HG03460 (cell line): Measurements from ENCODE around the gene CD63.

ENCODE experiments used
- ATAC-seq: cut with Tn5 transposase; IDR thresholded peaks from one replicate; pipeline ENCODE4 v1.9.1; 2021; ENCODE audit not compliant: unreplicated experiment

The CD63 gene

DNA sequence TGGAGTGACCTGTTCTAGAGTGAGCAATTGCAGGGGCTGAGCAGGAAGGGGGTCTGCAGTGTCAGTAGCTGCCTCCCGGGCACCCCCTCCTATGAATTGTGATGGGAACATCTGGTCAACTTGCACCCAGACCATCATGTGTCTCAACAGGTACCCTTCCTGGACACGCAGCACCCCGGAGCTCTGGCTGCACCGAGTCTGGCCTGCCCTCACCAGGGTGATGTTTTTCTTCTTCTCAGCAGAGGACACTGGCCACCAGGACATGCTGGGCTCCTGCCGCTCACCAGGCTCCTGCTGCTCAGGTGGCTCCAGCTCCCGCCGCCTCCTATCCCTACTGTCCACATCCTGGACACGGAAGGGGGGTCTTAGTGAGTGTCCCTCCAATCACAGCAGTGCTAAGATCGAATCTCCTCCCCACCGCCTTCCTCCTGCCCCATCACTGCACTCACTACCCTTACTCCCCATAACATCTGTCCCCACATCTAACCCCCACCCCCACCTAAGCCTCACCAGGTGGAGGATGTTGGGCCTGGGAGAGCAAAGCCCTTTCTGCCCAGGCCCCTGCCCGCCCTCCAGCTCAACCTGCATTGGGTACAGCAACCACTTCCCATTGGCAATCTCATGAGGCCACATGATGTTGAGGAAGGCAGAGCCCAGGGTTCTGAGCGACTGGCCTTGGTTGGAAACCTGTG is 36.0 kb downstream of the CD63 start:
- no peak for ATAC-seq

DNA sequence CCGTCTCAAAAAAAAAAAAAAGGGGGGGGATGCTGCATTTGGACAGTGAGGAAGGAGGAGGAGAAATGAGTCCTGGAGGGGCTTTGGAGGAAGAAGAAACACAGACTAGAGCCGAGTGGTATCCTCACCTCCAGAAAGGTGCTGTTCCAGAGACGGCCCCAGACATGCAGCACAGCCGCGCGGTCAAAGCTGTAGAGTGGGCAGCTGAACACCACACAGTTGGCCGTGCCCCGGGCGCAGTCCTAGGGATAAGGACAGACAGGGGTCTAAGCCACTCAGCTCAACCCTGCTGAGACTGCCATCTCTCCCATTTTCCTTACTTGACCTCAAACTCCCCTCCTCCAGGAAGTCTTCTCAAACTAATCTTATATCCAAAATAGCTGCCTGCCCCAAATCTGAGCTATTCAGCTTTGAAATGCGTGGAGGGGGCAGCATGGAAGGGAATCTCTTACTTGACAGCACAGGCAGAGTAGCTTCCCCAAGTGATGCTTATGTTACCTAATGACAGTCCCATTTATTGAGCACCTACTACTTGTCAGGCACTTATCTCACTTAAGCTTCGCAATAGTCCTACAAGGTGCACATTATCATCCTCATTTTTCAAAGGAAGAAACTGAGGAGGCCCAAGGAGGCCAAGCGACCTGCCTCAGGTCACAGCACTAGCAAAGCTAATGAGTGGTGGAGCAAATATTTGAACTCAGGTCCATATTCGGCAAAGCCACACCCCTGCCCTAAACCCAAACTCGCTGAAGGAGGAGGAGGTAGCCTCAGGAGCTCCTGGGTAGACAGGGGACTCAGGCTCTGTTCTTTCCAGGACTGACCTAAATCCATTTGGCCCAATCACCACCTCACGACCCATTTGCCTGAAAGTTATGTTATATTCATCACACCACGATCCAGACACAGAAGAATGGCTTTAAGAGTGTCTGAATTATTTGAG is 39.8 kb downstream of the CD63 start:
- ATAC-seq = no peak

DNA sequence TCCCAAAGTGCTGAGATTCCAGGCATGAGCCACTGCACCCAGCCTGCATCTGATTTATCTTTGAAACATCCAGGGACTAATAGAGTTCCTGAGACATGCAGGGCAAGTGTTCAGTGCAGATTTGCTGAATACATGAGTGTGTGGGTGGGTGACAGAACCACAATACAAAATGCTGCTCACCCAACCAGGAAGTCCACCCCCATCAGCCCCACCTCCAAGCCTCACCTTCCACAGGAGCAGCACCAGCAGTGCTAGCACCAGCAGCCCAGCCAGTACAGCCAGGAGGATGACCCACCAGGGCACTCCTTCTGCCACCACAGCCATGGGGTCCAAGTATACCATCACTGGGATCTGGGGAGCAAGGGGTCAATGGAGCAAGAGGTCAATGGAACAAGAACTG is 41.1 kb downstream of the CD63 start:
- ATAC-seq = no peak

DNA sequence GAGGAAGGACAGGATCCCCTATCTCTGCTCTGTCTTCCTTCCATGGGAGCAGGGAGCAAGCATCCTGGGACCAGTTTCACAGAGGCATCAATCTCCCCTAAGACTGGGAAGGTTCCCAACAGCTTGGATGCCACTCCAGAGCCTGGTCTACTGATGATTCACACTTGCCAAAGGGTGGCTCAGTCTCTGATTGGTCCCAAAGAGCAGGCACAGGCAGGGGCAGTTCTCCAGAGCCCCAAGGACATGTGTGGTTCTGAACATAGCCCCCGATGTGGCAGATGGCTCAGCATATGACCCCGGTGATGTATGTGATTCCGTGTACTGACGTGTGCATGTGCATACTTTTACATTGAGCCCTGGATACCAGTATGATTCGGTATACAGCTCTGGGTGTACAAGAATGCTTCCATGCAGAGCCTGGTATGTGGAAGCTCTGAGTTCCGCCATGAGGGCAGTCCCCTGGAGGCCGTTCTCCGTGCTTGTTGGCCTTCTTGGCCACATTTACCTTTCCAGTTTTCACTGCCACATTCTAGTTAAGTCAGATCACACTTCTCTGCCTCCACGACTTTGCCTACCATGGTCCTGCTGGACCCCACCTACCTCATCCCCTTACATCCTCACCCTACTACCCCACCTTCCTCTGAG is 42.3 kb downstream of the CD63 start:
- no peak for ATAC-seq

DNA sequence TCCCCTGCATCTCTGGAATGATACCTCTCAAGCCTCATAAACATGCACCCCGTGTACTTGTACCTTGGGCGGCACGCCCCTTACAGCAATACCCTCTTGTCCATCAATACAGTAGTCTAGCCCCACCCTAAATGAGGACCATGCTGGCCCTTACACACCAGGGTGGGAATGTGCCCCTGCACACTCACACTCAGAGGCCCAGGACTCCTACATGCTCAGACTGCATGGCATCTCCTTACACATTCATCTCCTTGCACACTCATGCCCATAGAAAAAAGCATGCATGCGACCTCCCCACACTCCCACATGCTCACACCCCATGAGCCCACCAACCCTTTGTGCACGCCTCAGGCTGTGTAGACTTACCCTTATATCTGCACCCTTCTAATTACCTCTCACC is 43.1 kb downstream of the CD63 start:
- ATAC-seq = no peak

DNA sequence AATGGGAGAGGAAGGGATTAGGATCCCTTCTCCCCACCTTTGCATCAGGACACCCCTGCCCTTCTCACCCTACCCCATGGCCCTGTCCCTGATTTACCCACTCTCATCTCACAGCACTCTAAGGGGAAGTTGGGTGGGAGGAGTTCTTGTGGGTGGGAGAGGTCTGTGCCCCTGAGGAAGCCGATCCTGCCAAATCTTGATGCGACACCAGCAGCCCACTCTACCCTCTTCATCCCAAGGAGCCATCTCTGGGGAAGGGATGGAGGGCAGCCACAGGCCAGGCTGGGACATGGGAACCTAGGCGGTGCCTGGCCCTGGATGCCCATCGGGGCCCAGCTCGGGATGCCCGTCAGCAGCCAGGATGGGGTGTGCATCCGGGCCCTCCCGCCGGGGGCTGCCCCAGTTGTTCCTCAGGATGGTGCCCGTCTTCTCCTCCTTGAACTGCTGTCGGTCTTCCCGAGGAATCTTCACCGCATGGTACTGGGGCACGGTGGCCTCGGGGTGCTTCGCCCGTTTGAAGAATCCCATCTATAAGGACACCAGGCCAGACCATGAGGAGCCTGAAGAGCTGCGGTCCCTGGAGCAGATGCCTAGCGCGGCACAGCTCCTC is 43.9 kb downstream of the CD63 start:
- no peak for ATAC-seq

DNA sequence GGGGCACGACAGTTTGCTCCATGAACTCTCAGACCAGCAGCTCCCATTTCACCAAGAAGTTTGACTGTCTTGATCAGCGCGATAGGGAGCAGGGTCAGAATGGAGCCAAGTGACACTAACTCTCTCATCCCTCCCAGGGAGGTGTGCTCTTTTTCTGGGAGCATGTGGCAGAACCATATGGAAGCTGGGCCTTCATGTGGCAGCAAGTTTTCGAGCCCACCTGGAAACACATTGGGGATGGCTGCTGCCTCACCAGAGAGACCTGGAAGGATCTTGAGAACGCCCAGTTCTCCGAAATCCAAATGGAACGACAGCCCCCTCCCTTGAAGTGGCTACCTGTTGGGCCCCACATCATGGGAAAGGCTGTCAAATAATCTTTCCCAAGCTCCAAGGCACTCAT is 45.1 kb downstream of the CD63 start:
- ATAC-seq = no peak

DNA sequence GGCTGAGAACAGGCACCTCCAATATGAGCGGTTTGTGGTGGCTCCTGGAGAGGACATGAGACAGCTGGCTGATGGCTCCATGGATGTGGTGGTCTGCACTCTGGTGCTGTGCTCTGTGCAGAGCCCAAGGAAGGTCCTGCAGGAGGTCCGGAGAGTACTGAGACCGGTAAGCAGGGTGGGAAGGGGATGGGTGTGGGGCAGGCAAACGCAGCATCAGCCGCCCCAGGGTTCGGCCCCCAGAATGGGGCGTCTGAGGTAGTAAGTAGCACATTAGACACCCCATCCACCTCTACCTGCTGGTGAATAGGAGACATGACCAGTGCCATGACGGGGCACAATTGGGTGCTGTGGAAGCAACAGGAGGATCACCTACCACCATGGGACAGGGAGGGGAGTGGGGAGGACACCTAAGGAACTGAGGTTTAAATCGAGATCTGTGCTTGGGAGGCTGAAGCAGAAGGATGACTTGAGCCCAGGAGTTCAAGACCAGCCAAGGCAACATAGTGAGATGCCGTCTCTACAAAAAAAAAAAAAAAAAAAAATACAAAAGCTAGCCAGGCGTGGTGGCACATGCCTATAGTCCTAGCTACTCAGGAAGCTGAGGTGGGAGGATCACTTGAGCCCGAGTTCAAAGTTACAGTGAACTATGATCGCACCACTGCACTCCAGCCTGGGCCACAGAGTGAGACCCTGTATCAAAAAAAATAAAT is 46.6 kb downstream of the CD63 start:
- no peak for ATAC-seq

DNA sequence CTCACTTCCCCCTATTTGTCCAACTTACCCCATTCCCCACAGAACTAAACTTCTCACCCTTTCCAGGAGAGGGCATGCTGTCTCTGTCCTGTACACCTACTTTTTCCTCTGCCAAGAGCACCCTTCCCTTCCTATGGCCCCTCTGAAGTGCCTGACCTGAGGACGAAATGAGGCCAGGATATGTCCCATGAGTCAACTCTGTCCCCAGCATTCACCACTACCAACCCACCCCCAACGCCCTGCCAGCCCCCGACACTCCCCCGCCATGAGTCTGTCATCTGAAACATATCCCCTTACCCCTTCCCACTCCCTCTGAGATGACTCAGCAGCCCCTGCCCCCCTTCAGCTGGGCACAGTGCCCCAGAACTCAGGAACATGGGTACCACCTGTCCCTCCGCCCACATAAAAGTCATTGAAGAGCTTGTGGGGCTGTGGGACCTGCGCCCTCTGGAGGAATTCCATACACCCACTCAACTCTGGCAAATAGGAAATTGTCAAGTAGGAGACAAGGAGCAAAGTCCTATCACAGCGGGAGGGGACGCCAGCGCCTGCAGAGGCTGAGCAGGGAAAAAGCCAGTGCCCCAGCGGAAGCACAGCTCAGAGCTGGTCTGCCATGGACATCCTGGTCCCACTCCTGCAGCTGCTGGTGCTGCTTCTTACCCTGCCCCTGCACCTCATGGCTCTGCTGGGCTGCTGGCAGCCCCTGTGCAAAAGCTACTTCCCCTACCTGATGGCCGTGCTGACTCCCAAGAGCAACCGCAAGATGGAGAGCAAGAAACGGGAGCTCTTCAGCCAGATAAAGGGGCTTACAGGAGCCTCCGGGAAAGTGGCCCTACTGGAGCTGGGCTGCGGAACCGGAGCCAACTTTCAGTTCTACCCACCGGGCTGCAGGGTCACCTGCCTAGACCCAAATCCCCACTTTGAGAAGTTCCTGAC is 47.4 kb downstream of the CD63 start:
- ATAC-seq = no peak

DNA sequence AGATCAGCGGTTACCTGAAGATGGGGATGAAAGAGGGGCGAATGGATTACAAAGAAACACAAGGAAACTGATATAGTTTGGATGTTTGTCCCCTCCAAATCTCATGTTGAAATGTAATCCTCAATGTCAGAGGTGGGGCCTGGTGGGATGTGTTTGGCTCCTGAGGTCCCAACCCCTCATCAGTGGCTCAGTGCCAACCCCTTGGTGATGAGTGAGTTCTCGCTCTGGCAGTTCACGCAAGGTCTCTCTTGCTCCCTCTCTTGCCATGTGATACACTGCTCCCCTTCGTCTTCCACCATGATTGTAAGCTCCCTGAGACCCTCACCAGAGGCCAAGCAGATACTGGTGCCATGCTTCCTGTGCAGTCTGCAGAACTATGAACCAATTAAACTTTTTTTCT is 49.1 kb downstream of the CD63 start:
- ATAC-seq = no peak

DNA sequence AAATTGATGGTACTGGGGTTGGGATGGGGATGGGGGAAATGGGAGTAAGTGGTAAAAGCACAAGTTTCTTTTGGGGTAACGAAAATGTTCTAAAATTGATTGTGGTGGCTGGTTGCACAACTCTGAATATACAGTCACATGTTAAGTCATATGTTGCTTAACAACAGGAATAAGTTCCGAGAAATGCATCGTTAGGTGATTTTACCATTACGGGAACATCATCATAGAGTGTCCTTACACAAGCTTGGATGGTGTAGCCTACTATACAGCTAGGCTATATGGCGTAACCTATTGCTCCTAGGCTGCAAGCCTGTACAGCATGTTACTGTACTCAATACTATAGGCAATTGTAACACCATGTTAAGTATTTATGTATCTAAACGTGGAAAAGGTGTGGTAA is 52.1 kb downstream of the CD63 start:
- no peak for ATAC-seq

DNA sequence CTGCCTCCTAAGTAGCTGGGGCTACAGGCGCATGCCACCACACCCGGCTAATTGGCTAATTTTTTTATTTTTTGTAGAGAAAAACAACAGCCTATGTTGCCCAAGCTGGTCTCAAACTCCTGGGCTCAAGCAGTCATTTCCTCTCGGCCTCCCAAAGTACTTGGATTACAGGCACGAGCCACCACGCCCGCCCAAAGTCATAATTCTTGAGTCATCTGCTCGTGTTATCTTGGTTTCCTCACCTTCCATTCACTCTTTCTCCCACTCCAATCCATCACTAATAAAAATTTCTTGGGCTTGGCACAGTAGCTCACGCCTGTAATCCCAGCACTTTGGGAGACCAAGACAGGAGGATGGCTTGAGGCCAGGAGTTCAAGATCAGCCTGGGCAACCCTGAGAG is 53.1 kb downstream of the CD63 start:
- no peak for ATAC-seq
